Progenitor cell of endocrine pancreas (in vitro differentiated cells): ENCODE measurements around the gene SLC2A13. TPM values are rescaled to one million over a fixed set of nuclear protein-coding genes. Genes with fewer than 3 reads are reported as not detected.

Source experiments
- DNase-seq: peaks from one replicate; pipeline ENCODE4 v3.0.0; 2021; ENCODE audit warnings: low spot score; ENCODE audit not compliant: unreplicated experiment
- H3K27ac Mint-ChIP-seq: 2 replicates; pipeline ENCODE4 v1.8.0; 2021; ENCODE audit warnings: mild to moderate bottlenecking, moderate library complexity, mixed read lengths
- H3K27me3 Mint-ChIP-seq: 2 replicates; pipeline ENCODE4 v1.8.0; 2021; ENCODE audit warnings: mixed read lengths
- H3K36me3 Mint-ChIP-seq: 2 replicates; pipeline ENCODE4 v1.8.0; 2022; ENCODE audit warnings: mixed read lengths; ENCODE audit not compliant: insufficient read depth
- H3K4me1 Mint-ChIP-seq: 2 replicates; pipeline ENCODE4 v1.8.0; 2021; ENCODE audit warnings: low read depth, mixed read lengths
- H3K4me3 Mint-ChIP-seq: 2 replicates; pipeline ENCODE4 v1.8.0; 2021; ENCODE audit warnings: low read depth, mild to moderate bottlenecking, moderate library complexity, mixed read lengths
- H3K9me3 Mint-ChIP-seq: 2 replicates; pipeline ENCODE4 v1.8.0; 2021; ENCODE audit warnings: low read depth, mixed read lengths
- total RNA-seq: library from RNA; stranded (reverse); gene quantifications from 2 replicates; pipeline ENCODE4 v1.2.1, GENCODE V29; 2021
- TF ChIP-seq, protein P1 (sequence below): fragments of 200-600 bp; sonication (generic); IDR thresholded peaks from one replicate; pipeline ENCODE4 v1.5.0; 2021; ENCODE audit warnings: antibody characterized with exemption, mild to moderate bottlenecking; ENCODE audit not compliant: unreplicated experiment

SLC2A13 gene
- total RNA-seq, 1 donor from 2014 or later: 7.4 TPM

DNA sequence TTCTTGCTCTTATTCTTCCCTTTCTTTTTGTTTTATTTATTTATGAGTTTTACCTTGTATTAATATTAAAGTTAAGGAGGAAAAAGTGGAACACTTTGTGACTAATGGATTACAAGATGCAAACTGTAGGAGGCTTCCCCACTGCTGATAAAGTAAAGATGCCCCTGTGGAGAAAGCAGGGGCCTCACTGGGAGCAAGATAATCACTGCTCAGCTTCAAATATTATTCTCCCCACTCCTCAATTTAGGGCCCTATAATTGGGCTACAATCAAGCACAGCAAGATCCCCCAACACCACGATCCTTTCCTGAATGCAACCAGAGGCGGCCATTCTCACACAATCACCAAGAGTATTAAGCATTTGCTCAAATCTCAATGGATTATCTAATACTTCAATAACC is 149.2 kb downstream of the SLC2A13 start:
- no peak for DNase-seq
- no peaks in the 10 kb centered on the region for H3K36me3 Mint-ChIP-seq
- H3K27me3 Mint-ChIP-seq: no peaks in the 10 kb centered on the region
- no peaks in the 10 kb centered on the region for H3K4me1 Mint-ChIP-seq
- TF ChIP-seq, protein P1, sequence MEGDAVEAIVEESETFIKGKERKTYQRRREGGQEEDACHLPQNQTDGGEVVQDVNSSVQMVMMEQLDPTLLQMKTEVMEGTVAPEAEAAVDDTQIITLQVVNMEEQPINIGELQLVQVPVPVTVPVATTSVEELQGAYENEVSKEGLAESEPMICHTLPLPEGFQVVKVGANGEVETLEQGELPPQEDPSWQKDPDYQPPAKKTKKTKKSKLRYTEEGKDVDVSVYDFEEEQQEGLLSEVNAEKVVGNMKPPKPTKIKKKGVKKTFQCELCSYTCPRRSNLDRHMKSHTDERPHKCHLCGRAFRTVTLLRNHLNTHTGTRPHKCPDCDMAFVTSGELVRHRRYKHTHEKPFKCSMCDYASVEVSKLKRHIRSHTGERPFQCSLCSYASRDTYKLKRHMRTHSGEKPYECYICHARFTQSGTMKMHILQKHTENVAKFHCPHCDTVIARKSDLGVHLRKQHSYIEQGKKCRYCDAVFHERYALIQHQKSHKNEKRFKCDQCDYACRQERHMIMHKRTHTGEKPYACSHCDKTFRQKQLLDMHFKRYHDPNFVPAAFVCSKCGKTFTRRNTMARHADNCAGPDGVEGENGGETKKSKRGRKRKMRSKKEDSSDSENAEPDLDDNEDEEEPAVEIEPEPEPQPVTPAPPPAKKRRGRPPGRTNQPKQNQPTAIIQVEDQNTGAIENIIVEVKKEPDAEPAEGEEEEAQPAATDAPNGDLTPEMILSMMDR: no peak
- H3K27ac Mint-ChIP-seq: no peak overlapping the region
- no peak overlapping the region for H3K4me3 Mint-ChIP-seq
- H3K9me3 Mint-ChIP-seq: no peaks in the 10 kb centered on the region

DNA sequence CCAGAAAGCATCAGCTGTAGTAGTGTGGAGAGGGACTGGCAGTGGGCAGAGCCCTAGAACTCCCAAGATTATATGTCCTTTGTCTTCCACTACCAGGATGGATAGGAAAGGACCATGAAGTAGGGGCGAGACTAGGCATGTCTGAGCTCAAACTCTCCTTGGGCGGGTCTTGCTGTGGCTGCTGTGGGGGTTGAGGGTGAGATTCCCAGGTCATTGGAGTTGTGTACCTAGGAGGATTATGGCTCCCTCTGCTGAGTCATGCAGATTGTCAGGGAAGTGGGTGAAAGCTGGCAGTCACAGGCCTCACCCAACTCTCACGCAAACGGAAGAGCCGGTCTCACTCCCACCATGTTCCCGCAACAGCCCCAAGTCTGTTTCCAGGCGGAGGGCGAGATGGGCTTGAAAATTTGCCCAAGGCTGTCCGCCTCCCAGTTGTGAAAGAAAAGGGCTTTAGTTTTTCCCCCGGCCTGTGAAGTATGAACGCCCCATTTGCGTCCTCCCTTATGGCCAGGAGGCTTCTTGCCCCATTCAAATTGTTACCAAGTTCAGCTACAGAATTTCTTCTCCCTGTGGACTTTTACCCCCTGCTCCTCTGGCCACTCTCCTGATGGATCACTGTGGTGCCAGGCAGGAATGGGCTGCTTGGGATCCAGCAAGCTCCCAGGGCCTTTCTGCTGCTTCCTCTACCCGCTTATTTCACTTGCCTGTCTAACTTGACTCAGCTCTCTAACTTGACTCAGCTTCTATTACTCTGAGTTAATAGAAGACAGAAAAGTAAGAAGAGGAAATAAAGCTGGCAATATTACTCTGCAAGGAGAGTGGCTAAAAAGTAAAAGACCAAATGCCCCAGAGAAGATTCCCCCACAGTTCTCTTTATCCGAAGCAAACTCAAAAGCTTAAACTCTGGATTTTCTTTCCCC is 159.3 kb downstream of the SLC2A13 start:
- Mint-ChIP-seq H3K27ac (no peak overlapping the region), H3K36me3 (peaks cover 2% of the 10 kb centered on the region), H3K4me1 (no peaks in the 10 kb centered on the region), H3K4me3 (no peak overlapping the region), H3K9me3 (peaks cover 10% of the 10 kb centered on the region), H3K27me3 (no peaks in the 10 kb centered on the region)
- TF ChIP-seq, protein P1: no peak
- no peak for DNase-seq

DNA sequence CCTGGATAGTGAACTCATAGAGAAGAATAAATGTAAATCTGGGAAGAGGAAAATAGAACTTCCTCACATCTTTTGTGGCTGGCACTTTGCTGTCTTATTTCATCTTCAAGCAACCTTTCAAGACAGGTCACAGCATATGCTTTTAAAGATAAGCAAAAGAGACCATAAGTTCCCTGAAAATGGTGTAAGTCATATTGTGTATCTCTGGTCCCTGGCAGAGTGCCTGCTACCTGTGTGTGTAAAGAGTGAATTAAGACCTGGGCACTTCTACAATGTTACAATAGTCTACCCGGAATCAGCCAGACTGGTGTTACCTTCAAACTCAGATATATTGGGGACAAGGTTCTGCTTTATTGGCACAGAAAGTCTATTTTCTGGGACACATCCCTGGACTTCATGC is 168.8 kb downstream of the SLC2A13 start:
- Mint-ChIP-seq H3K36me3 (peaks cover 2% of the 10 kb centered on the region), H3K4me3 (no peak overlapping the region), H3K4me1 (no peaks in the 10 kb centered on the region), H3K27me3 (no peaks in the 10 kb centered on the region), H3K9me3 (peaks cover 15% of the 10 kb centered on the region), H3K27ac (no peak overlapping the region)
- DNase-seq: no peak
- TF ChIP-seq, protein P1: no peak

DNA sequence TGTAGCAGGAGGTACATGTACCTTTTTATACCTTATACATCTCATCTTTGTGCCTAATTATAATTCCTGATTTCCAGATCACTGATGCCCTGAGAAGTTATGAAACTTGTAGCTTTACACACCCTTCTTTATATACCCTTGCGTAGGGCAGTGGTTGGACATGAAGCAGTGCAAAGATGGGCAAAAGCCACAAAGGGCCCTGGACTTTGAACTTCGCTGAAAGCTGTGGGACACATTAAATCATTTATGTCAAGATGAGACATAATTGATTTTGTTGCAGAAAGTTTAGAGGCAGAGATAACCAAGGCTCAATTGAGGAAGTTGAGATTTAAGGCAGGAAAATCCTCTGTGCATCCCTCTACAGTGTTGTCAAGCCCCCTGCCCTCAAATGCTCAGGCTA is 170.0 kb downstream of the SLC2A13 start:
- Mint-ChIP-seq H3K9me3 (peaks cover 2% of the 10 kb centered on the region), H3K27me3 (no peaks in the 10 kb centered on the region), H3K27ac (no peak overlapping the region), H3K4me1 (no peaks in the 10 kb centered on the region), H3K4me3 (no peak overlapping the region), H3K36me3 (no peaks in the 10 kb centered on the region)
- TF ChIP-seq, protein P1: no peak
- DNase-seq: no peak

DNA sequence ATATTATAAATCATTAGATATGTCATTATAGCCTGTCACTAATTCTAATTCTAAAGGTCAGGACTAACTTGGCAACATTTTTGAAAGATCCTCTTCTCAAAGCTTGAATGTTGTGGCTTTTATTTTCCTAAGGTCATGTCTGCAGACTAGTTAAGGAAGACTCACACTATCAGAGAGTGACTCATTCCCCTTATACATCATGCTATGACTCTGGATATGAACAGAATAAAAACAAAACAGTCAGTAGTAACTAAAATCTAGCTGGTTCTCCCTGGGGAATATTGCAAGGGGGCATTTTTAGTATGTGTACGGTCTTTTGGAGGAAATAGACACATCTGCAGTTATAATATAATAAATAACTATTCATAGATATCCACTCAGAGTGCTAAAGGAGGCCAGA is 170.6 kb downstream of the SLC2A13 start:
- no peak overlapping the region for H3K4me3 Mint-ChIP-seq
- no peaks in the 10 kb centered on the region for H3K27me3 Mint-ChIP-seq
- H3K9me3 Mint-ChIP-seq: no peaks in the 10 kb centered on the region
- H3K36me3 Mint-ChIP-seq: no peaks in the 10 kb centered on the region
- TF ChIP-seq, protein P1: no peak
- no peak overlapping the region for H3K27ac Mint-ChIP-seq
- DNase-seq: no peak
- no peaks in the 10 kb centered on the region for H3K4me1 Mint-ChIP-seq
